HepG2 (cell line): ENCODE measurements around the gene CELF5. TPM values are rescaled to one million over a fixed set of nuclear protein-coding genes. Genes with fewer than 3 reads are reported as not detected.

Source experiments
- FOXJ3 ChIP-seq: sonication (generic); formaldehyde crosslinking; IDR thresholded peaks from 2 replicates; pipeline ENCODE4 v1.4.0; 2020; ENCODE audit warnings: missing genetic modification reagents, mild to moderate bottlenecking, borderline replicate concordance
- PHB2 ChIP-seq: fragments of 450-650 bp; IDR thresholded peaks from 2 replicates; pipeline ENCODE4 v1.6.1; 2018; ENCODE audit not compliant: partially characterized antibody
- SRSF4 ChIP-seq: fragments of 200-400 bp; formaldehyde crosslinking; IDR thresholded peaks from one replicate; pipeline ENCODE4 v1.6.1; 2018; ENCODE audit warnings: mild to moderate bottlenecking, low read depth, low read length, moderate library complexity; ENCODE audit not compliant: poor library complexity, severe bottlenecking
- TCF7L2 ChIP-seq: IDR thresholded peaks from 2 replicates; pipeline ENCODE4 v1.6.1; 2011; ENCODE audit warnings: mild to moderate bottlenecking, low read depth, low read length, moderate library complexity
- ZNF17 ChIP-seq: sonication (generic); formaldehyde crosslinking; IDR thresholded peaks from 2 replicates; pipeline ENCODE4 v1.5.0; 2020; ENCODE audit warnings: mild to moderate bottlenecking, missing genetic modification reagents
- ZNF672 ChIP-seq: sonication (generic); formaldehyde crosslinking; IDR thresholded peaks from 2 replicates; pipeline ENCODE4 v1.8.1; 2022; ENCODE audit warnings: missing genetic modification reagents
- ZNF724P ChIP-seq: sonication (generic); formaldehyde crosslinking; IDR thresholded peaks from 2 replicates; pipeline ENCODE4 v1.8.0; 2022; ENCODE audit warnings: missing genetic modification reagents, borderline replicate concordance
- ZNF775 ChIP-seq: sonication (generic); formaldehyde crosslinking; IDR thresholded peaks from 2 replicates; pipeline ENCODE4 v1.4.0; 2020; ENCODE audit warnings: missing genetic modification reagents, mild to moderate bottlenecking, moderate library complexity, borderline replicate concordance
- polyA plus RNA-seq, 8 experiments: library from polyadenylated mRNA; depleted of rRNA in 3 of 8; stranded (reverse) in 7 of 8; unstranded in 1 of 8; fragments of >200 nt; fragmentation: Illumina TruSeq in 4 of 8; extraction: Trizol in 4 of 8; gene quantifications; 2 replicates each; pipeline versions ENCODE4 v1.2.1 to v1.2.3, GENCODE V29; 2011 to 2016; ENCODE audit warnings: low read depth in 4 of 8, missing spikeins in 1 of 8, mixed read lengths in 1 of 8; ENCODE audit not compliant: insufficient read depth in 1 of 8
- total RNA-seq, 5 experiments: library from RNA; depleted of rRNA; stranded (reverse); fragments of >200 nt; fragmentation: Illumina TruSeq; extraction: Trizol; gene quantifications; 2 replicates each; pipeline ENCODE4 v1.2.3, GENCODE V29; 2016; ENCODE audit warnings: low read depth in 1 of 5
- TF ChIP-seq, protein P1 (sequence below): sonication (generic); formaldehyde crosslinking; IDR thresholded peaks from 2 replicates; pipeline ENCODE4 v1.4.0; 2020; ENCODE audit warnings: missing genetic modification reagents, borderline replicate concordance
- TF ChIP-seq, protein P2 (sequence below): sonication (generic); formaldehyde crosslinking; IDR thresholded peaks from 2 replicates; pipeline ENCODE4 v1.4.0; 2020; ENCODE audit warnings: missing genetic modification reagents
- TF ChIP-seq, protein P3 (sequence below): sonication (generic); formaldehyde crosslinking; IDR thresholded peaks from 2 replicates; pipeline ENCODE4 v1.5.0; 2020; ENCODE audit warnings: missing genetic modification reagents
- TF ChIP-seq, protein P4 (sequence below): sonication (generic); formaldehyde crosslinking; IDR thresholded peaks from 2 replicates; pipeline ENCODE4 v1.5.0; 2020; ENCODE audit warnings: mild to moderate bottlenecking, missing genetic modification reagents

The CELF5 gene
- total and polyA plus RNA-seq, 2 of the 13 experiments (the other 11 are each of a cell fraction or from before 2014, with no cell fraction given) = 0.31 to 0.84 TPM

DNA sequence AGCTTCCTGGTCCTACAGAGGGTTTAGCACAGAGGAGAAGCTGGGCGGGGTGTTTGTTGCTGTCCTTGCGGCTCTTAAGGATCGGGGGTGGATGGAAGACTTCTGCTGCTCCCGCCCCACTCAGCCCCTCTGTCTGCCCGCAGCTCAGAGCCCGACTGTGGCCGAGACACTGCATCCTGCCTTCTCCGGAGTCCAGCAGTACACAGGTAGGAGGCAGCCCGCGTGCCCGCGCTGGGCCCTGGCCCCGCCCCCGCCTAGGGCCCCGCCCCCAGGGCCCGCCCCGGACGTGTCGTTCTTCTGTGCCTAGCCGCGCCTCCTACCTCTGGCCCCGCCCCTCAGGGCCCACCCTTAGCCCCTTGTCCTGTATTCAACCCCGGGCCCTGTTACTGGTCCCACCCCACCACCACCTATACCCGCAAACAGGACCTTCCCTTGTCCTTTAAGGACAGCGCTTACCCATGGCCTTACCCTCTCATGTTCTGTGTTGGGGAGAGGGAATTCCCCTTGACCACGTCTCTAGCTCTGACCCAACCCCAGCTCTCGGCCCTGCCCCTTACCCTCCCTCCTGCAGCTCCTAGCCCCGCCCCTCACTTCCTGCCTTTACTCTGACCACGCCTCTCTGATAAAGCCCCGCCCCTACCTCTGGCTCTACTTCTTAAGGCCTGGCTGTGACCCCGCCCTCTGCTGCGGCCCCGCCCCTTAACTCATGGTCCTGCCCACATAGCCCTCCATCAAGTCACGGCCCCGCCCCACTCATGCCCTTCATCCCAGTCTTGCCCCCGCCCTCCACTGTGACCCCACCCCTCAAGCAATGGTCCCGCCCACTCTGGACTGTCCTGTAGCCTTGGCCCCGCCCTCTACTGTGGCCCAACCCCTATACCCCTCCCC, 60.5 kb downstream of the CELF5 start (continued):
- TF ChIP-seq ZNF724P (CRISPR knock-in tag) (no peak), TCF7L2 (no peak), SRSF4 (no peak), FOXJ3 (CRISPR knock-in tag) (no peak), ZNF17 (no peak), PHB2 (no peak), ZNF672 (no peak), ZNF775 (CRISPR knock-in tag) (no peak)
- TF ChIP-seq, protein P1, sequence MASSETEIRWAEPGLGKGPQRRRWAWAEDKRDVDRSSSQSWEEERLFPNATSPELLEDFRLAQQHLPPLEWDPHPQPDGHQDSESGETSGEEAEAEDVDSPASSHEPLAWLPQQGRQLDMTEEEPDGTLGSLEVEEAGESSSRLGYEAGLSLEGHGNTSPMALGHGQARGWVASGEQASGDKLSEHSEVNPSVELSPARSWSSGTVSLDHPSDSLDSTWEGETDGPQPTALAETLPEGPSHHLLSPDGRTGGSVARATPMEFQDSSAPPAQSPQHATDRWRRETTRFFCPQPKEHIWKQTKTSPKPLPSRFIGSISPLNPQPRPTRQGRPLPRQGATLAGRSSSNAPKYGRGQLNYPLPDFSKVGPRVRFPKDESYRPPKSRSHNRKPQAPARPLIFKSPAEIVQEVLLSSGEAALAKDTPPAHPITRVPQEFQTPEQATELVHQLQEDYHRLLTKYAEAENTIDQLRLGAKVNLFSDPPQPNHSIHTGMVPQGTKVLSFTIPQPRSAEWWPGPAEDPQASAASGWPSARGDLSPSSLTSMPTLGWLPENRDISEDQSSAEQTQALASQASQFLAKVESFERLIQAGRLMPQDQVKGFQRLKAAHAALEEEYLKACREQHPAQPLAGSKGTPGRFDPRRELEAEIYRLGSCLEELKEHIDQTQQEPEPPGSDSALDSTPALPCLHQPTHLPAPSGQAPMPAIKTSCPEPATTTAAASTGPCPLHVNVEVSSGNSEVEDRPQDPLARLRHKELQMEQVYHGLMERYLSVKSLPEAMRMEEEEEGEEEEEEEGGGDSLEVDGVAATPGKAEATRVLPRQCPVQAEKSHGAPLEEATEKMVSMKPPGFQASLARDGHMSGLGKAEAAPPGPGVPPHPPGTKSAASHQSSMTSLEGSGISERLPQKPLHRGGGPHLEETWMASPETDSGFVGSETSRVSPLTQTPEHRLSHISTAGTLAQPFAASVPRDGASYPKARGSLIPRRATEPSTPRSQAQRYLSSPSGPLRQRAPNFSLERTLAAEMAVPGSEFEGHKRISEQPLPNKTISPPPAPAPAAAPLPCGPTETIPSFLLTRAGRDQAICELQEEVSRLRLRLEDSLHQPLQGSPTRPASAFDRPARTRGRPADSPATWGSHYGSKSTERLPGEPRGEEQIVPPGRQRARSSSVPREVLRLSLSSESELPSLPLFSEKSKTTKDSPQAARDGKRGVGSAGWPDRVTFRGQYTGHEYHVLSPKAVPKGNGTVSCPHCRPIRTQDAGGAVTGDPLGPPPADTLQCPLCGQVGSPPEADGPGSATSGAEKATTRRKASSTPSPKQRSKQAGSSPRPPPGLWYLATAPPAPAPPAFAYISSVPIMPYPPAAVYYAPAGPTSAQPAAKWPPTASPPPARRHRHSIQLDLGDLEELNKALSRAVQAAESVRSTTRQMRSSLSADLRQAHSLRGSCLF (CRISPR knock-in tag) = no peak
- TF ChIP-seq, protein P2, sequence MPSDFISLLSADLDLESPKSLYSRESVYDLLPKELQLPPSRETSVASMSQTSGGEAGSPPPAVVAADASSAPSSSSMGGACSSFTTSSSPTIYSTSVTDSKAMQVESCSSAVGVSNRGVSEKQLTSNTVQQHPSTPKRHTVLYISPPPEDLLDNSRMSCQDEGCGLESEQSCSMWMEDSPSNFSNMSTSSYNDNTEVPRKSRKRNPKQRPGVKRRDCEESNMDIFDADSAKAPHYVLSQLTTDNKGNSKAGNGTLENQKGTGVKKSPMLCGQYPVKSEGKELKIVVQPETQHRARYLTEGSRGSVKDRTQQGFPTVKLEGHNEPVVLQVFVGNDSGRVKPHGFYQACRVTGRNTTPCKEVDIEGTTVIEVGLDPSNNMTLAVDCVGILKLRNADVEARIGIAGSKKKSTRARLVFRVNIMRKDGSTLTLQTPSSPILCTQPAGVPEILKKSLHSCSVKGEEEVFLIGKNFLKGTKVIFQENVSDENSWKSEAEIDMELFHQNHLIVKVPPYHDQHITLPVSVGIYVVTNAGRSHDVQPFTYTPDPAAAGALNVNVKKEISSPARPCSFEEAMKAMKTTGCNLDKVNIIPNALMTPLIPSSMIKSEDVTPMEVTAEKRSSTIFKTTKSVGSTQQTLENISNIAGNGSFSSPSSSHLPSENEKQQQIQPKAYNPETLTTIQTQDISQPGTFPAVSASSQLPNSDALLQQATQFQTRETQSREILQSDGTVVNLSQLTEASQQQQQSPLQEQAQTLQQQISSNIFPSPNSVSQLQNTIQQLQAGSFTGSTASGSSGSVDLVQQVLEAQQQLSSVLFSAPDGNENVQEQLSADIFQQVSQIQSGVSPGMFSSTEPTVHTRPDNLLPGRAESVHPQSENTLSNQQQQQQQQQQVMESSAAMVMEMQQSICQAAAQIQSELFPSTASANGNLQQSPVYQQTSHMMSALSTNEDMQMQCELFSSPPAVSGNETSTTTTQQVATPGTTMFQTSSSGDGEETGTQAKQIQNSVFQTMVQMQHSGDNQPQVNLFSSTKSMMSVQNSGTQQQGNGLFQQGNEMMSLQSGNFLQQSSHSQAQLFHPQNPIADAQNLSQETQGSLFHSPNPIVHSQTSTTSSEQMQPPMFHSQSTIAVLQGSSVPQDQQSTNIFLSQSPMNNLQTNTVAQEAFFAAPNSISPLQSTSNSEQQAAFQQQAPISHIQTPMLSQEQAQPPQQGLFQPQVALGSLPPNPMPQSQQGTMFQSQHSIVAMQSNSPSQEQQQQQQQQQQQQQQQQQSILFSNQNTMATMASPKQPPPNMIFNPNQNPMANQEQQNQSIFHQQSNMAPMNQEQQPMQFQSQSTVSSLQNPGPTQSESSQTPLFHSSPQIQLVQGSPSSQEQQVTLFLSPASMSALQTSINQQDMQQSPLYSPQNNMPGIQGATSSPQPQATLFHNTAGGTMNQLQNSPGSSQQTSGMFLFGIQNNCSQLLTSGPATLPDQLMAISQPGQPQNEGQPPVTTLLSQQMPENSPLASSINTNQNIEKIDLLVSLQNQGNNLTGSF = no peak
- TF ChIP-seq, protein P3, sequence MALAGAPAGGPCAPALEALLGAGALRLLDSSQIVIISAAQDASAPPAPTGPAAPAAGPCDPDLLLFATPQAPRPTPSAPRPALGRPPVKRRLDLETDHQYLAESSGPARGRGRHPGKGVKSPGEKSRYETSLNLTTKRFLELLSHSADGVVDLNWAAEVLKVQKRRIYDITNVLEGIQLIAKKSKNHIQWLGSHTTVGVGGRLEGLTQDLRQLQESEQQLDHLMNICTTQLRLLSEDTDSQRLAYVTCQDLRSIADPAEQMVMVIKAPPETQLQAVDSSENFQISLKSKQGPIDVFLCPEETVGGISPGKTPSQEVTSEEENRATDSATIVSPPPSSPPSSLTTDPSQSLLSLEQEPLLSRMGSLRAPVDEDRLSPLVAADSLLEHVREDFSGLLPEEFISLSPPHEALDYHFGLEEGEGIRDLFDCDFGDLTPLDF = no peak
- TF ChIP-seq, protein P4, sequence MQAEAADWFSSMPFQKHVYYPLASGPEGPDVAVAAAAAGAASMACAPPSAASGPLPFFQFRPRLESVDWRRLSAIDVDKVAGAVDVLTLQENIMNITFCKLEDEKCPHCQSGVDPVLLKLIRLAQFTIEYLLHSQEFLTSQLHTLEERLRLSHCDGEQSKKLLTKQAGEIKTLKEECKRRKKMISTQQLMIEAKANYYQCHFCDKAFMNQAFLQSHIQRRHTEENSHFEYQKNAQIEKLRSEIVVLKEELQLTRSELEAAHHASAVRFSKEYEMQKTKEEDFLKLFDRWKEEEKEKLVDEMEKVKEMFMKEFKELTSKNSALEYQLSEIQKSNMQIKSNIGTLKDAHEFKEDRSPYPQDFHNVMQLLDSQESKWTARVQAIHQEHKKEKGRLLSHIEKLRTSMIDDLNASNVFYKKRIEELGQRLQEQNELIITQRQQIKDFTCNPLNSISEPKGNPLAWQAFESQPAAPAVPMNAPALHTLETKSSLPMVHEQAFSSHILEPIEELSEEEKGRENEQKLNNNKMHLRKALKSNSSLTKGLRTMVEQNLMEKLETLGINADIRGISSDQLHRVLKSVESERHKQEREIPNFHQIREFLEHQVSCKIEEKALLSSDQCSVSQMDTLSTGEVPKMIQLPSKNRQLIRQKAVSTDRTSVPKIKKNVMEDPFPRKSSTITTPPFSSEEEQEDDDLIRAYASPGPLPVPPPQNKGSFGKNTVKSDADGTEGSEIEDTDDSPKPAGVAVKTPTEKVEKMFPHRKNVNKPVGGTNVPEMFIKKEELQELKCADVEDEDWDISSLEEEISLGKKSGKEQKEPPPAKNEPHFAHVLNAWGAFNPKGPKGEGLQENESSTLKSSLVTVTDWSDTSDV (CRISPR knock-in tag) = no peak
